NCI-H146 (cell line): ENCODE measurements around the gene FOXD1.
A peak's percentile ranks its signal among the peaks of the same experiment; 100 is the strongest.
"Not testable (repeated sequence)": the region's sequence is repeated elsewhere in the genome, so short reads cannot be mapped to it uniquely, and the experiment has no call there.

Experiments used
- DNase-seq: peaks from one replicate; lab custom pipeline; 2025; lab: John Stamatoyannopoulos, UW

FOXD1 gene

GRCh38 chr5:73460133-73460532, 11.6 kb upstream of the FOXD1 start:
- DNase-seq, result no peak

DNA sequence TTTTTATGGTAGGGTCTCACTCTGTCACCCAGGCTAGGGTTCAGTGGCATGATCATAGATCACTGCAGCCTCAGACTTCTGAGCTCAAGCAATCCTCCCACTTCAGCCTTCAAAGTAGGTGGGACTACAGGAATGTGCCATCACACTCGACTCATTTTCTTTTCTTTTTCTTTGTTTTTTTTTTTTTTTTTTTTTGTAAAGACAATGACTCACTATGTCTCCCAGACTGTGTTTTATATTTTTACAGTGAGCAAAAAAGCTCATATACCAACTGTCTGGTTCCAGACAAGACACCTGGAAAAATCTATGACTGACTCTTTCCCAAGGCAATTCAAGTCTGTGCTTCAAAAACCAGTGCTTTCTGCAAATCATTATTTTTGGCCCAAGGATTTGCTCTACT, 10.8 kb upstream of the FOXD1 start:
- no peak for DNase-seq

- DNase-seq, result not testable (repeated sequence)
Measured at GRCh38 chr5:73456462-73456861, 7.9 kb upstream of the FOXD1 start.

DNA sequence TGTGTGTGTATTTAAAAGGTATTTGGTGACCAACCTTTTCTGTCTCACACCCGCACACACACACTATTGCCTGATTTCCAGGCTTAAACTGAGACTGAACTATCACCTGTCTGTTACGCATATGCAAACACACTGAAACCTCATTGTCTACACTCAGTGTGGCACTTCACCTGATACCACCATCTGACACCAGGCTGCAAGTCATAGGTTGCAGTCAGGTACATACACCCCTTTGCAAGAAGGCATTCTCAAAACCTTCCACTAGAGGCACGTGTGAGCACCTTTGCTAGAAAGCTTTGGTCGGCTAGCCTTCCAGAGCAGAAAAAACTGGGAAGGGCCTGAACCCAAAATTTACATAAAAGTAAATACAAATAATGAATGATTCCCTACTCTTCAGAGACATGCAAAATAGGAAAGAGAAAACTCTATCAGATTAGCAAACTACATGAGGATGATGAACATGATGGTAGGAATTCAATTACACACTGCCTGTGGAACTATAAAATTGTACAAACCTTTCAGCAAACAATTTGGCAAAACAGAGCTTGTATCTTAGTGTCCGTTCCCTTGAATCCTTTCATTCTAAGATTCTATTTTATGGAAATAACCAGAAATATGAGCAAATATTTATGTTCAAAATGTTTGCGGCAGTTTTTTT, 5.9 kb upstream of the FOXD1 start:
- DNase-seq, result peak; percentile 94

DNA sequence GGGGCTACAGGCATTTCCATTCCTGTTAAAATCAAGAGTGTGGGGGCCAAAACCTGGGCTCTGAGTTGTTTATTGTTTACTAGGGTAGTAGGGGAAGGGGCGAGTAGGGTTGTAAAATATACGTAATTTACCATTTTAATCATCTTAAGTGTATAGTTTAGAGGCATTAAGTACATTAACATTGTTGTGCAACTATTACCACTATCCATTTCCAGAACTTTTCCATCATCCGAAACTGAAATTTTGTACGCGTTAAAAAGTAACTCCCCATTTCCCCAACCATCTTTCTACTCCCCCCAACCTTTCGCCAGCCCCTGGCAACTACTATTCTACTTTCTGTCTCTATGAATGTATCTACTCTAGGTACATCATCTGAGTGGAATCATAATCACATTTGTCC, 3.6 kb upstream of the FOXD1 start:
- no peak for DNase-seq

DNA sequence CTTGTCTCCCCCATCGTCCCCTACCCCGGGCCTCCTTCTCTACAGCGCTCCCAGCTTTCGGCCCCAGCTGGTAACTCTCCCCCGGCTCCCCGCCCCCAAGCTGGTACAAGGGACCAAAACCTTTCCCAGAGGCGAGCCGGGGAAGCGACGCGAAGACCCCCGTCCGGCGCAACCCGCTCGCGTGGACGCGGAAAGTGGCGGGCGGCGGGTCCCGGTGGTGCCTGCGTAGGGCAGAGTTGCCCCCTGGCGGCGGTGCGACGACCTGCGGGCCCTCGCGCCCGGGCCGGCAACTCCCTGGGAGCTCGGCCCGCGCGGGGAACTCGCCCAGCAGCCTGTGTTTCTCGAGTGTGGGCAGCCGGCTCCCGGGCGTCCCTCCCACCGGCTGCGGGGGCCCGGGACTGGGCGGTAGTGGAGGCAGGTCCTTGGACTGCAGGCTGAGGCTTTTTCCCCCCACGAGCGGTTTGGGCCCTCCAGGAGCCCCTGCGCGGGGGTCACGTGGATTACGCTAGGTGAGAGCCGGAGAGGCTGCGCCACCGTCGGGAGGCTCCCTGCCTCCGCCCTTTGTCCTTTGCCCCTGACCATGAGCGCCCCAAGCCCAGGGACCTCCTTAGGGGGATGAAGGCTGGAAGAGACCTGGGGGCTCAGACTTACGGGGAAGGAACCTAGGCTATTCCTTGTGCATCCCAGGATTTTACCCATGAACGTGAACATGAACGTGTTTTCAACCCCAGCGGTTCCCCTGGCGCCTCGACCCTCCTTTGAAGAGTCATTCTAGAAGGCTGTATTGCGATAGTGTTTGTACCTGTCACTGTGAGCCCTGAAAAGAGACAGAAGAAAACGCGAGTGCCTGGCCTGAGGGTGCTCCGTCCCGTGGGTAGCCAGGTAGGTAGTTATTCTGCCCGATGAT, 2.9 kb upstream of the FOXD1 start:
- peak; percentile 60 for DNase-seq

- DNase-seq, result no peak
Measured at GRCh38 chr5:73450672-73451223, 2.2 kb upstream of the FOXD1 start.

- DNase-seq, result no peak
Measured at GRCh38 chr5:73450137-73450536, 1.6 kb upstream of the FOXD1 start.

- DNase-seq, result peak; percentile 73
Measured at GRCh38 chr5:73447530-73448462, 781 bp downstream of the FOXD1 start.

GRCh38 chr5:73446631-73447529, 1.7 kb downstream of the FOXD1 start:
- DNase-seq, result peak; percentile 47

DNA sequence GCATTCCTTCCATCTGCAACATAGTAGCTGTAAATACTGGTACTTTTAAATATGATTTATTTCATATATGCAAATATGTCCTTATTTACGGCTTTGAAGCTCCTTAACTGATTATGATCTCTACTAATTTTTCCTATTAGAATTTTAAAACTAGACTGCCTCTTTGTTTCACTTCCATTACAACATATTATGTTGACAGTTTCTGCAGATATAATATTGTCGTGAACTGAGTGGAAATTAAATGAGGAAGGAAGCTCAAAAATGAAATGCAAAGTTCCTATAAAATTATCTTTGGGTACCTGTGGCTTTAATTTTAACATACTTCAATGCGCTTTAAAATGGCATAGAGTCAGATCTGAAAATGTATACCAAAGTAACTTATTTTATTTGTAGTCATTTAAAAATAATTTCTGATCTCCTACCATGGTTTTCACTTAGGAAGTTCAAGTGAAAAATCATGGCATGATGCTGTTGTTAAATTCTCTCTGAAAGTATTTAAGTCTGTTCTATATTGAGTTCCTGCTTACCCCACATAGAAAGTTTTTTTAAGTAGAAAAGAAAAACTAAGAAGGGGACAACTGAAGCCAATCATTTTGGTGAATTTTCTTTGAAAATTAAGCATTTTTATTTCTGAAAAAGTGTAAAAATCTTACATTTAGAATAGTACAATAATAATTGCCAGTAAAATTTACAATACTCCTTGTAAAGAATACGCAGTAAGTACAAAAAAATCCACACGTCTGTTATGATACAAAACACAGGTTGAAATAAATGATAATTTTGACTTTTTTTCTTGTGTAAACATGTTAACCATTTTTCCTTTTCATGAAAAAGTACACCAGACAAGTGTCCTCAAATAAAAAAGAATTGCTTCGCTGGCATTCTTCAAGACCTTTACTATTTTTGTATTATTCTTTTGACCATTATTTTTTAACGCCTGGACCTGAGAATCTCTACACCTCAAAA, 2.6 kb downstream of the FOXD1 start:
- no peak for DNase-seq

- peak; percentile 81 for DNase-seq
Measured at GRCh38 chr5:73444499-73445438, 3.8 kb downstream of the FOXD1 start.

DNA sequence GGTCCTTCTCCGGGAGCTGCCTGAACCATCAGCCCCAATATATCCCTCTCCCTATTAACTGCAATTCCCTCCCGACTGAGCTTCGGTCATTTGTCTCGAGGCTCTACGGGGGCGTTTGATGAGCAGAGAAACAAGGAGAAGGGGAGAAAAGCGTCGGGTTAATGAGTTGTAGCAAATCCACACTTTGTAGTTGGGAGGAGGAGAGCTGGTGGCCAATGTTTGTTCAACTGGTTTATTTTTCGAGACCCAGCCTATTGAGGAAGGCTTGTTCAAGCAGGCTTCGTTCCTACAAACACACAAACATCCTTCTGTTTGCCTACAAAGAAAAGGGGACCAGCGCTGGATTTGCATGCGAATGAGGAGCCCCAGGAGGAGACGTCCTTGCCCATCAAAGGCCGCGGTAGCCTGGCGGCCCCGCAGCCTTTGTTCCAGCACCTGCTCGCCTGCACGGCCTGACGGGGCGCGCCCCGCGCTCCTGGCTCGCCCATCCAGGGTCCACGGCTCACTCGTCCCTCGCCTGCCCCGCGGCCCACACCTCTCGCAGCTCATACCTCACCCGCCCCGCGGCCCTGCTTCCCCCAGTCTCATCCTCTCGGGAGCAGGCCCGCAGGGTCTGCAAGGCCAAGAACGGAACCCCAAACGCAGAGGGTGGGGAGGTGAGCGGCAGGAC, 4.6 kb downstream of the FOXD1 start:
- peak; percentile 94 for DNase-seq

- DNase-seq, result peak; percentile 19
Measured at GRCh38 chr5:73442996-73443627, 5.5 kb downstream of the FOXD1 start.

DNA sequence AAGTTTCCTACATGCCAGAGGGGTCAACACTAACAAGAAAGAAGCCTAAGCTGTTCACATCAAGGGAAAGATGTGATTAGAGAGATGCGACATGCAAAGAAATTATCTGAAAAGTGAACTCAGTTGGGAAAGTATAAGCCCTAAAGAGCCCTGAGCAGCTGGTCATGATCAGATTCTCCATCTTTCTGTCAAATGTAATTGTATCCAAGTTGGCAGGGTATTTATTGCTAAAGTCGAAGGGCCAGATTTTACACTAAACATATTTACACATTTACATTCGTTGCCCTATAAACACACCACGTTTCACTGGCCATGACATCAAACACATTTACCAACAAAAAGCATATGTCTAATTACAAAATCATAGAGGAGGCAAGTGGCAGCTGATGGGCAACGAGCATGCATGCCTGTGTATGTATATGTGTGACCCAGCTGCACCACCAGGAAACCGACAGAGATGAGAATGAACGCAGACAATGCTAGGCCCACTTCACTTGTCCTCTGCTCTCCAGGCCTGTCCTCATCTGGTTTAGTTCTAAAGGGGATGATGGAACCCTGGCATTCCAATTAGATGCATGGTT, 6.3 kb downstream of the FOXD1 start:
- DNase-seq, result no peak

GRCh38 chr5:73441378-73441777, 7.2 kb downstream of the FOXD1 start:
- no peak for DNase-seq

DNA sequence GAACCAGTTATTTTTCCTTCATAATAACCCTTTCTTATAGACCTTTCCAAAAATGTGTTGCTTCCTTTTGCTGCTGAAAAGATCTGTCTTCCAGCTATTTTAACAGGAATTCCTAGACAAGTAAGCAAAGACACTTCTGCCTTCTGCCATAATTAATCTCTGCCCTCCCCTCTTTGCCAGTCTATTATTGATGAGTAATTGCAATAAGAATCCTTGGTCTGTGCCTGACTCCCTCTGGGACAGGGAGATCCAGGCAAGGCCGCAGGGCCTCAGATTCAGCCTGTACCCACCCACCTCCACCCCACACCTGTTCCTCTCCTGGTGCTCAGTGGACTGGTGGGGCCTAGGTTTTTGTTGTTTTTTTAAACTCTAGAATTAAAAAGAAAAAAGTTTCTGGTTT, 8.3 kb downstream of the FOXD1 start:
- no peak for DNase-seq
